Measurements from ENCODE around the gene TAF3.
"Not testable (repeated sequence)": the region's sequence is repeated elsewhere in the genome, so short reads cannot be mapped to it uniquely, and the experiment has no call there.

TAF3 gene

DNA sequence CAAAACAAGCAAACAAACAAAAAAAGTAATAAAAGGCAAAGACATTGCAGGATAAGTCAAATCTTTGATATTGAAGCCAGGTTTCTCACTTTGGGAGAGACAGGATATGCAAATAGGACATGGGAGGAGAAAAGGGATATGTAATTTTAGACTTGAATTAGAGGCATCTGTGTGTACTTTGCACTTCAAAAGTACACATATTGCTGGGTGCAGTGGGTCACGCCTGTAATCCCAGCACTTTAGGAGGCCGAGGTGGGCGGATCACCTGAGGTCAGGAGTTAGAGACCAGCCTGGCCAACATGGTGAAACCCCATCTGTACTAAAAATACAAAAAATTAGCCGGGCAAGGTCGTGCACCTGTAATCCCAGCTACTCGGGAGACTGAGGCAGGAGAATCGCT, 6.6 kb upstream of the TAF3 start:
- H3K4me3 ChIP-seq (ENCODE audit: control insufficient read depth in 1 of 7, extremely low read depth in 1 of 7, insufficient read depth in 4 of 7, low read depth in 2 of 7, low read length in 6 of 7); H3K27ac ChIP-seq (ENCODE audit: insufficient read depth in 1 of 2, low read depth in 1 of 2, low read length in 2 of 2, poor library complexity in 1 of 2, severe bottlenecking in 2 of 2); POLR2A ChIA-PET; DNase-seq; H3K4me1 ChIP-seq (ENCODE audit: control extremely low read depth in 1 of 4, control insufficient read depth in 4 of 4, insufficient read depth in 4 of 4, low read length in 3 of 4); H3K9me3 ChIP-seq (ENCODE audit: control extremely low read depth in 1 of 5, control insufficient read depth in 4 of 5, insufficient read depth in 2 of 5, low read depth in 1 of 5, low read length in 4 of 5); H3K27me3 ChIP-seq (replicated peaks in 2 of 5; ENCODE audit: control insufficient read depth in 4 of 5, insufficient read depth in 5 of 5, low read length in 4 of 5): not testable (repeated sequence)
- CTCF ChIA-PET = interaction anchor here (0.7 to 1.5 kb wide), 2 partner anchors 9 to 17 kb away, joined by 3 to 4 read pairs; no protein-coding TSS in a partner anchor
- peaks cover 0 to 18% (median 11%) of the 10 kb centered on the region in 4 experiments for H3K36me3 ChIP-seq (ENCODE audit: control insufficient read depth in 4 of 4, insufficient read depth in 4 of 4, low read length in 3 of 4)
- 83% methylated on average over 7 of the region's 7 CpGs for WGBS (ENCODE audit: insufficient coverage)

DNA sequence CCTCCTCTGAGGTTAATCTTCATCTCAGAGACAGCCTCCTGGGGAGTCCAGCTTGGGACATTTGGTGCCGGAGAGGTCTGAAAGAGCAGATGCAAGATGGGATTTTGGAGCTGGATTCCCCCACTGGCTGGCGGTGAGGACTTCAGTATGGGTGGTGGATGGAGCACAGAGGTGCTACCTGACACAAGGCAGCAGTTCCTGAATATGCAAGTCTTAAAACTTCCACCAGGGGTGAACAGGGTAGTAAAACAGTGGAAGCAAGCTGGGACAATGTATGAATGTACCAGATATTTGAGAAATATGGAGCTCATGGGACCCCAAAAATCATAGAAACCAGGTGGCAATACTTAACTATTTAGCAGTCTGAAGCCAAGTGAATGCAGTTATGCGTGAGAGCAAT, 4.8 kb upstream of the TAF3 start:
- CTCF ChIA-PET = interaction anchor here (1.3 kb wide), 1 partner anchor 10 kb away, joined by 5 read pairs; no protein-coding TSS in a partner anchor
- POLR2A ChIA-PET = no interaction called here
- no peak overlapping the region for H3K4me3 ChIP-seq (ENCODE audit: control insufficient read depth in 1 of 7, extremely low read depth in 1 of 7, insufficient read depth in 4 of 7, low read depth in 2 of 7, low read length in 6 of 7)
- DNase-seq = peak in 2 of 3 donors; percentile 26 to 31
- H3K9me3 ChIP-seq (ENCODE audit: control extremely low read depth in 1 of 5, control insufficient read depth in 4 of 5, insufficient read depth in 2 of 5, low read depth in 1 of 5, low read length in 4 of 5) = no peaks in the 10 kb centered on the region
- H3K36me3 ChIP-seq (ENCODE audit: control insufficient read depth in 4 of 4, insufficient read depth in 4 of 4, low read length in 3 of 4) = peaks cover 0 to 6% (median 2%) of the 10 kb centered on the region in 4 experiments
- H3K27me3 ChIP-seq (replicated peaks in 2 of 5; ENCODE audit: control insufficient read depth in 4 of 5, insufficient read depth in 5 of 5, low read length in 4 of 5) = no peaks in the 10 kb centered on the region
- H3K27ac ChIP-seq (ENCODE audit: insufficient read depth in 1 of 2, low read depth in 1 of 2, low read length in 2 of 2, poor library complexity in 1 of 2, severe bottlenecking in 2 of 2) = no peak overlapping the region
- 67% methylated on average over 3 of the region's 3 CpGs for WGBS (ENCODE audit: insufficient coverage)
- H3K4me1 ChIP-seq (ENCODE audit: control extremely low read depth in 1 of 4, control insufficient read depth in 4 of 4, insufficient read depth in 4 of 4, low read length in 3 of 4) = peaks cover 0 to 12% (median 6%) of the 10 kb centered on the region in 4 experiments

DNA sequence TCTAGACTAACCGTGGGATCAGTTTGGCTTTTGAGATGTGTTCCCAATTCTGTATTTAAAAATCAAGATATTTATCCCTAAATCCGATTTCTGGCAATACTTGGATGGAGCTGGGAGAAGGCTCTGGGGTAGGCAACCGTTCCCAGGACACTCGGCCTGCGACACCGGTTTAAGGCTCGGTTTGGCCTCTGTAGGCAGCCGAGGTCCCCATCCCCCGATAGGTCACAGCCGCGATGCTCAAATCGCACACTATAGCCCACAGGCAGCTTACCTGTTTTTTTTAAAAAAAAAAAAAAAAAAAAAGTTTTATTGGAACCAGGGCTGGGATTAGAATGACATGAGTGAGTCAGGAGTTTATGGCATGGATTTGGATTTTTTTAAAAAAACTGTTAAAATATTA, 729 bp upstream of the TAF3 start:
- POLR2A ChIA-PET = interaction anchor here (1.6 kb wide), 1 partner anchor 29 kb away, joined by 17 read pairs; the partner anchor contains the start of genes ATP5F1C and KIN
- Histone ChIP-seq H3K27ac (ENCODE audit: insufficient read depth in 1 of 2, low read depth in 1 of 2, low read length in 2 of 2, poor library complexity in 1 of 2, severe bottlenecking in 2 of 2) (no peak overlapping the region), H3K36me3 (ENCODE audit: control insufficient read depth in 4 of 4, insufficient read depth in 4 of 4, low read length in 3 of 4) (peaks cover 0 to 6% (median 5%) of the 10 kb centered on the region in 4 experiments), H3K27me3 (replicated peaks in 2 of 5; ENCODE audit: control insufficient read depth in 4 of 5, insufficient read depth in 5 of 5, low read length in 4 of 5) (no peaks in the 10 kb centered on the region), H3K9me3 (ENCODE audit: control extremely low read depth in 1 of 5, control insufficient read depth in 4 of 5, insufficient read depth in 2 of 5, low read depth in 1 of 5, low read length in 4 of 5) (no peaks in the 10 kb centered on the region), H3K4me3 (ENCODE audit: control insufficient read depth in 1 of 7, extremely low read depth in 1 of 7, insufficient read depth in 4 of 7, low read depth in 2 of 7, low read length in 6 of 7) (peak overlapping the region in 6 of 7 experiments; percentile 91 to 100 (median 98)), H3K4me1 (ENCODE audit: control extremely low read depth in 1 of 4, control insufficient read depth in 4 of 4, insufficient read depth in 4 of 4, low read length in 3 of 4) (peaks cover 5 to 26% (median 15%) of the 10 kb centered on the region in 4 experiments)
- DNase-seq = peak in 2 of 3 donors; percentile 2 to 5
- 67% methylated on average over 5 of the region's 12 CpGs for WGBS (ENCODE audit: insufficient coverage)
- CTCF ChIA-PET = interaction anchor here (0.6 to 4.0 kb wide), 4 partner anchors 18 to 61 kb away, joined by 3 to 24 read pairs (median 4); partner anchors contain the start of genes ATP5F1C and KIN

DNA sequence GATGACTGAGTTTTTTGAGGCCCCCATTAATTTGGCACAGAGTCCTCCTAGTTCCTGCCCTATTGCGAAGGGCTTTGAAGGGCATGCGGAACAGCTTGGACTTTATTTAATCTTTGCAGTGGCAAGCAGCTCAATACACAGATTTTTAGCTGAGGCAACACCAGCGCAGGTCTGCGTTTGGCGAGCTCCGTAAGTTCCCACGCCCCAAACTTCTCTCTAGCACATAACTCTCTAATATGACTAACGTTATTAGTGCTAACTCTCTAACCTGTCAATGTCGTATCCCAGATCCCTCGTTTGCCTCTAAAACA, 366 bp upstream of the TAF3 start:
- H3K27me3 ChIP-seq (replicated peaks in 2 of 5; ENCODE audit: control insufficient read depth in 4 of 5, insufficient read depth in 5 of 5, low read length in 4 of 5) = no peaks in the 10 kb centered on the region
- 4% methylated on average over 3 of the region's 10 CpGs for WGBS (ENCODE audit: insufficient coverage)
- H3K27ac ChIP-seq (ENCODE audit: insufficient read depth in 1 of 2, low read depth in 1 of 2, low read length in 2 of 2, poor library complexity in 1 of 2, severe bottlenecking in 2 of 2) = peak overlapping the region in 1 of 2 experiments; percentile 28
- no peaks in the 10 kb centered on the region for H3K9me3 ChIP-seq (ENCODE audit: control extremely low read depth in 1 of 5, control insufficient read depth in 4 of 5, insufficient read depth in 2 of 5, low read depth in 1 of 5, low read length in 4 of 5)
- CTCF ChIA-PET = interaction anchor here (0.6 to 4.0 kb wide), 5 partner anchors 17 to 62 kb away, joined by 3 to 24 read pairs (median 4); partner anchors contain the start of genes ATP5F1C and KIN
- peaks cover 5 to 26% (median 15%) of the 10 kb centered on the region in 4 experiments for H3K4me1 ChIP-seq (ENCODE audit: control extremely low read depth in 1 of 4, control insufficient read depth in 4 of 4, insufficient read depth in 4 of 4, low read length in 3 of 4)
- peaks cover 0 to 6% (median 5%) of the 10 kb centered on the region in 4 experiments for H3K36me3 ChIP-seq (ENCODE audit: control insufficient read depth in 4 of 4, insufficient read depth in 4 of 4, low read length in 3 of 4)
- POLR2A ChIA-PET = interaction anchor here (1.6 kb wide), 1 partner anchor 30 kb away, joined by 17 read pairs; the partner anchor contains the start of genes ATP5F1C and KIN
- DNase-seq = no peak
- H3K4me3 ChIP-seq (ENCODE audit: control insufficient read depth in 1 of 7, extremely low read depth in 1 of 7, insufficient read depth in 4 of 7, low read depth in 2 of 7, low read length in 6 of 7) = peak overlapping the region; percentile 91 to 100 (median 96)

DNA sequence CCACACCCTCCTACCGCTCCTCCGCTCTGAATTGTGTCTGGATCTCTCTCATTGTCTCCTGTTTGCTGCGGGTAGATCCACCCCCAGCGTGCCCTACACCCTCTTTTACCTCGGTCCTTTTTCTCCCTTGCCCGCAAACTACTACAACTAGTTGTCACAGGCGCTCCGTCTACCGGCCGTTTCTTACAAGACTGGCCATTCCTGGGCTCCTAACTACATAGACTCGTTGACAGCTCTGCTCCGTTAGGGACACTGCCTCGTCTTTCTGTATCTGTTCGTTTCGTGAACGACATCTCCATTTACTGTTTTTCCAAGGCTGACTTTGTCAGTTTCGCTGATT, 786 bp downstream of the TAF3 start:
- ChIA-PET CTCF (interaction anchor here (1.0 to 4.0 kb wide), 5 partner anchors 10 to 294 kb away, joined by 3 to 24 read pairs (median 7); partner anchors contain the start of genes ATP5F1C and KIN), POLR2A (interaction anchor here (1.6 kb wide), 1 partner anchor 31 kb away, joined by 17 read pairs; the partner anchor contains the start of genes ATP5F1C and KIN)
- peaks cover 5 to 23% (median 15%) of the 10 kb centered on the region in 4 experiments for H3K4me1 ChIP-seq (ENCODE audit: control extremely low read depth in 1 of 4, control insufficient read depth in 4 of 4, insufficient read depth in 4 of 4, low read length in 3 of 4)
- peak; percentile 49 to 59 (median 52) for DNase-seq
- H3K4me3 ChIP-seq (ENCODE audit: control insufficient read depth in 1 of 7, extremely low read depth in 1 of 7, insufficient read depth in 4 of 7, low read depth in 2 of 7, low read length in 6 of 7) = peak overlapping the region; percentile 91 to 100 (median 96)
- 1% methylated on average over 17 of the region's 17 CpGs for WGBS (ENCODE audit: insufficient coverage)
- peaks cover 0 to 6% (median 5%) of the 10 kb centered on the region in 4 experiments for H3K36me3 ChIP-seq (ENCODE audit: control insufficient read depth in 4 of 4, insufficient read depth in 4 of 4, low read length in 3 of 4)
- no peaks in the 10 kb centered on the region for H3K9me3 ChIP-seq (ENCODE audit: control extremely low read depth in 1 of 5, control insufficient read depth in 4 of 5, insufficient read depth in 2 of 5, low read depth in 1 of 5, low read length in 4 of 5)
- peak overlapping the region in 1 of 2 experiments; percentile 74 for H3K27ac ChIP-seq (ENCODE audit: insufficient read depth in 1 of 2, low read depth in 1 of 2, low read length in 2 of 2, poor library complexity in 1 of 2, severe bottlenecking in 2 of 2)
- no peaks in the 10 kb centered on the region for H3K27me3 ChIP-seq (replicated peaks in 2 of 5; ENCODE audit: control insufficient read depth in 4 of 5, insufficient read depth in 5 of 5, low read length in 4 of 5)

DNA sequence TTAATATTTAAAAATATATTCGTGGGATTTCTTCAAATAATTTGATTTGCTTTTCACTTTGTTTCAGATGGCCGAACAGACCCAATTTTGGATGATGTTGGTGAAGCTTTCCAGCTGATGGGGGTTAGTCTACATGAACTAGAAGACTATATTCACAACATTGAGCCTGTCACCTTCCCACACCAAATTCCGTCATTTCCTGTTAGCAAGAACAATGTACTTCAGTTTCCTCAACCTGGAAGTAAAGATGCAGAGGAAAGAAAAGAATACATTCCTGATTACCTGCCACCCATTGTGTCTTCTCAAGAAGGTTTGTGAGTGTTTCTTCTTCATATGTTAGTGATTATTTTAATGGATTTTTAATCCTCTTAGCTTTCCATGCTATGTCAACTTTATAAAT, 5.9 kb downstream of the TAF3 start:
- Histone ChIP-seq H3K27ac (ENCODE audit: insufficient read depth in 1 of 2, low read depth in 1 of 2, low read length in 2 of 2, poor library complexity in 1 of 2, severe bottlenecking in 2 of 2) (no peak overlapping the region), H3K27me3 (replicated peaks in 2 of 5; ENCODE audit: control insufficient read depth in 4 of 5, insufficient read depth in 5 of 5, low read length in 4 of 5) (no peaks in the 10 kb centered on the region), H3K4me3 (ENCODE audit: control insufficient read depth in 1 of 7, extremely low read depth in 1 of 7, insufficient read depth in 4 of 7, low read depth in 2 of 7, low read length in 6 of 7) (no peak overlapping the region), H3K4me1 (ENCODE audit: control extremely low read depth in 1 of 4, control insufficient read depth in 4 of 4, insufficient read depth in 4 of 4, low read length in 3 of 4) (peaks cover 3 to 11% (median 7%) of the 10 kb centered on the region in 4 experiments), H3K9me3 (ENCODE audit: control extremely low read depth in 1 of 5, control insufficient read depth in 4 of 5, insufficient read depth in 2 of 5, low read depth in 1 of 5, low read length in 4 of 5) (no peaks in the 10 kb centered on the region), H3K36me3 (ENCODE audit: control insufficient read depth in 4 of 4, insufficient read depth in 4 of 4, low read length in 3 of 4) (peaks cover 11 to 29% (median 20%) of the 10 kb centered on the region in 4 experiments)
- ChIA-PET POLR2A (no interaction called here), CTCF (interaction anchor here (0.7 to 1.6 kb wide), 3 partner anchors 11 to 15 kb away, joined by 4 to 5 read pairs (median 4); no protein-coding TSS in a partner anchor)
- no CpG with 5 or more reads among the region's 3 CpGs for WGBS (ENCODE audit: insufficient coverage)
- DNase-seq = no peak

DNA sequence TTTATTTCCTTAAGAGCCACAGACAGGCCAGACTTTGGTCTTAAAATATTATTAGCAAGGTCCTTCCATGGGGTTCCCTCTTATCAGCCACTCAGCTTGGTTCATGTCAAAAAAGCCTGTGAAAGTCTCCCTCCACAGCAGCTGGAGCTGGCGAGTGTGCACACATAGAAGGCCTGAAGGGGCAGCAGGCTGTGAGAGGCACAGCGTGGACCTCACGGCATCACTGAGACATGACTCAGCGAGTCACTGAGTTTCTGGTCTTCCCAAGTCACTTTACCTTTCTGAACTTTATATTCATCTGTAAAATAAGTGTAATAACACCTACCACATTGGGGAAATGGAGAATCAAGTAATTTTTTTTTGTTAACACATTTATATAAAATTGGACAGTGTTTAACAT, 8.7 kb downstream of the TAF3 start:
- Histone ChIP-seq H3K9me3 (ENCODE audit: control extremely low read depth in 1 of 5, control insufficient read depth in 4 of 5, insufficient read depth in 2 of 5, low read depth in 1 of 5, low read length in 4 of 5) (no peaks in the 10 kb centered on the region), H3K36me3 (ENCODE audit: control insufficient read depth in 4 of 4, insufficient read depth in 4 of 4, low read length in 3 of 4) (peaks cover 5 to 27% (median 16%) of the 10 kb centered on the region in 4 experiments), H3K4me3 (ENCODE audit: control insufficient read depth in 1 of 7, extremely low read depth in 1 of 7, insufficient read depth in 4 of 7, low read depth in 2 of 7, low read length in 6 of 7) (no peak overlapping the region), H3K27ac (ENCODE audit: insufficient read depth in 1 of 2, low read depth in 1 of 2, low read length in 2 of 2, poor library complexity in 1 of 2, severe bottlenecking in 2 of 2) (no peak overlapping the region), H3K4me1 (ENCODE audit: control extremely low read depth in 1 of 4, control insufficient read depth in 4 of 4, insufficient read depth in 4 of 4, low read length in 3 of 4) (no peaks in the 10 kb centered on the region), H3K27me3 (replicated peaks in 2 of 5; ENCODE audit: control insufficient read depth in 4 of 5, insufficient read depth in 5 of 5, low read length in 4 of 5) (no peaks in the 10 kb centered on the region)
- ChIA-PET POLR2A (no interaction called here), CTCF (no interaction called here)
- DNase-seq = peak in 2 of 3 donors; percentile 17 to 42
- WGBS (ENCODE audit: insufficient coverage) = 100% methylated on average over 1 of the region's 4 CpGs
